HG03139 (cell line): ENCODE data around the gene CENPK.
"Not testable (repeated sequence)": the region's sequence is repeated elsewhere in the genome, so short reads cannot be mapped to it uniquely, and the experiment has no call there.

Experiments used
- ATAC-seq: cut with Tn5 transposase; IDR thresholded peaks from one replicate; pipeline ENCODE4 v1.9.1; 2021; ENCODE audit not compliant: unreplicated experiment

CENPK gene

DNA sequence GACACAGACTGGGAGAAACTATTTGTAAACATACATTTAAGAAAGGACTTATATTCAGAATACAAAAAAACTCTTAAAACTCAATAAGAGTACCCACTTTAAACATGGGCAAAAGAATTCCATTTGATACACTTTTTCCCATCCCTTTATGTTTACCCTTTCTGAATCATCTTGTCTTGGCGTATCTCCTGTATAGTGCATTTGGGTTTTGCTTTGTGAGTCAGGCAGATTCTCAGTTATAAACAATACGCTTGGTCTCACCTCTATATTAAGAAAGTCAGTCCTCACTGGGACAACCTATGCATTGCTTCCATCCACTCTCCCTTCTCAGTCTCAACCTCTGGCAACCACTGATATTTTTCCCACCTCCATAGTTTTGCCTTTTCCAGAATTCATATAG lies 54.0 kb downstream of the CENPK start:
- no peak for ATAC-seq

DNA sequence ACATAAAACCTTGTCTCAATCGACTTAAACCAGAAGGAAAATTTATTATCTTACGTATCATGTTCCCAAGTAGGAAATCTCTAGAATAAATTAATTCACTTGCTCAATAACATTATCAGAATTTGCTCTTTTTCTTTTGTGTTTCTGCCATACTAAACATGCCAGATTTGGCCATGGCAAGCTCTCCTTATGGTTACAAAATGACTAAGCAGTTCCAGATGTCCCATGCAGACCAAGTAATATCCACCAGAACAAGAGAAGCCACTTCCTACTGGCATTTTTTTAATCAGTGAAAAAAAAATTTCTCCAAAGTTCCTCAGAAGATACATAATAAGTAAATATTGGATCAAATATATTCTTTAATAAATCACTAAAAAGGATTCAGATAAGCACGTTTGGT lies 56.0 kb downstream of the CENPK start:
- ATAC-seq, result no peak

DNA sequence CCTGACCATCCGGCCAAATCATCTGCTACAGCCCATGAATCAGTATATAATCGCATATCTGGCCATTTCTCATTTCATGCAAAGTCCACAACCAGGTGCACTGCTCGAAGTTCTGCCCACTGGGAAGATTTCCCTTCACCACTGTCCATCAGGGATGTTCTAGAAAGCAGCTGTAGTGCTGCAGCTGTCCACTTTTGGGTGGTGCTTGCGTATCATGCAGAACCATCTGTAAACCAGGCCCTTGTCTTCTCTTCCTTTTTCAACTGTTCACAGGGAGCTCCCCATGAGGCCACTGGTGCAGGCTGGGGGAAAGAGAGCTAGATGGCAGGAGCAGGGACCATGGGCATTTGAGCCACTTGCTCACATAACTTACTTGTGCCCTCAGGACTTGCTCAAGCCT lies 73.8 kb downstream of the CENPK start:
- no peak for ATAC-seq

DNA sequence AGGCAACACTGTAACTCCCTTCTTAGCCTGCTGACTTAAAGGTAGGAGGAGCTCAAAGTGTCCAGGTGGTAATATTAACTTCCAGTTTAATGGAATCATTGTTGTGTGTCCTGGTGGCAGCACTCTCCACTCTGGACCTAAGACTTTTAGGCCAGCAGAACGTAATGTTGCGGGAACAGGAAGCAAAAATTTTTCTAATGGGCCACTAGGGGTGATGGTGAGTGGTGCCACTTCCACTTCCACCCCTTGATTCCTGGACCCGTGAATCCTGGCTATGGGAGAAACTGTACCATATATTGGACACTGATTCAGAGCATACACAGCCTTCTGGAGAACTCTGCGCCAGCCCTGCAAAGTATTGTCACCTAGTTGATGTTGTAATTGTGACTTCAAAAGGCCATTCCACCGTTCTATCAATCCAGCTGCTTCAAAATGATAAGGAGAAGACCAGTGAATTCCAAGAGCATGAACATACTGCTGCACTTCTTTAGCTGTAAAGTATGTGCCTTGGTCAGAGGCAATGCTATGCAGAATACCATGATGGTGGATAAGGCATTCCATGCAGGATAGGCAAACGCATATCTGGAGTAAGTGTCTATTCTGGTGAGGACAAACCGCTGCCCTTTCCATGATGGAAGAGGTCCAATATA lies 74.8 kb downstream of the CENPK start:
- ATAC-seq, result not testable (repeated sequence)

DNA sequence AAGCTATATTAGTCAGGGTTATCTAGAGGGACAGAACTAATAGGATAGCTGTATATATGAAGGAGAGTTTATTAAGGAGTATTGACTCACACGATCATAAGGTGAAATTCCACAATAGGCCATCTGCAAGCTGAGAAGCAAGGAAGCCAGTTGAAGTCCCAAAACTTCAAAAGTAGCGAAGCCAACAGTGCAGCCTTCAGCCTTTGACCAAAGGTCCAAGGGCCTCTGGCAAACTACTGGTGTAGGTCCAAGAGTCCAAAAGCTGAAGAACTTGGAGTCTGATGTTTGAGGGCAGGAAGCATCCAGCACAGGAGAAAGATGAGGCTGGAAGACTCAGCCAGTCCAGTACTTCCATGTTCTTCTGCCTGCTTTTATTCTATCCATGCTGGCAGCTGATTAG lies 76.2 kb downstream of the CENPK start:
- not testable (repeated sequence) for ATAC-seq

DNA sequence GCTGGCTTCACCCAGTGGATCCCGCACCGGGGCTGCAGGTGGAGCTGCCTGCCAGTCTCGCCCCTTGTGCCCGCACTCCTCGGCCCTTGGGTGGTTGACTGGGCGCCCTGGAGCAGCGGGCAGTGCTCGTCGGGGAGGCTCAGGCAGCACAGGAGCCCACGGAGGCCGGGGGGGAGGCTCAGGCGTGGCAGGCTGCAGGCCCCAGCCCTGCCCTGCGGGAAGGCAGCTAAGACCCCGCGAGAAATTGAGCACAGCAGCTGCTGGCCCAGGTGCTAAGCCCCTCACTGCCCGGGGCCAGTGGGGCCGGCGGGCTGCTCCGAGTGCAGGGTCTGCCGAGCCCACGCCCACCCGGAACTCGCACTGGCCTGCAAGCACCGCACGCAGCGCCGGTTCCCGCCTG lies 77.6 kb downstream of the CENPK start:
- no peak for ATAC-seq

DNA sequence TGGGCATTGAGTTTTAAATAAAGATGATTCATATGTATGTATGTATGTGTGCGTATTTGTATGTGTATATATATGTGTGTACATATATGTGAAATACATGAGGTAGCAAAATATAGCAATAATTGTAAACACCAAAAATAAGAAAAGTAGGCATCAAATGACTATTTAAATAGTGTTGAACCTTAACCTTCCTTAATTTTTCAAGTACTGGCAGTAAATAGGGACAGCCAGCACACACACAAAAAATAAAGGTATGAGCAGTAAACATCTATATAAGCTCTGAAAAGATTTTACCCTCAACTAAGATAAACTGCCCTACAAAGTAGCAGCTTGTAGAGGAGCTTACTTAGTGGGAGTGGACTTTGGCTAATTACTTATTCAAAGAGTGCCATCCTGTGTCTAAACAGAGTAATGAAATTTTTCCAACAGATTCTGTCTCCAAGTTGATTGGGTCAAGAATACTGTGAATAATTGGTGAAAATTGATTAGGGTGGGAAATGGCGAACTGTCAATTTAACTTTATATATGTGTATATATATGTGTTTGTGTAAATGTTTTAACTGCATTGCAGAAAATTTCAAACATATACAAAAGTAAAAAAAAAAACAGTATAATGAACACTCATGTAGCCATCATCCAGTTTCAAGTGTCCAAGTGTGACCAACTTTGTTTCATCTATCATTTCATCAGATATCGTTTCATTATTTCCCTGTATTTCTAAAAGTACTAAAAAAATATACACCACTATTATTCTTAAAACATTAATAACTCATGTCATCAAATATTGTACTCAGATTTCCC lies 79.2 kb downstream of the CENPK start:
- peak; percentile 46 for ATAC-seq

DNA sequence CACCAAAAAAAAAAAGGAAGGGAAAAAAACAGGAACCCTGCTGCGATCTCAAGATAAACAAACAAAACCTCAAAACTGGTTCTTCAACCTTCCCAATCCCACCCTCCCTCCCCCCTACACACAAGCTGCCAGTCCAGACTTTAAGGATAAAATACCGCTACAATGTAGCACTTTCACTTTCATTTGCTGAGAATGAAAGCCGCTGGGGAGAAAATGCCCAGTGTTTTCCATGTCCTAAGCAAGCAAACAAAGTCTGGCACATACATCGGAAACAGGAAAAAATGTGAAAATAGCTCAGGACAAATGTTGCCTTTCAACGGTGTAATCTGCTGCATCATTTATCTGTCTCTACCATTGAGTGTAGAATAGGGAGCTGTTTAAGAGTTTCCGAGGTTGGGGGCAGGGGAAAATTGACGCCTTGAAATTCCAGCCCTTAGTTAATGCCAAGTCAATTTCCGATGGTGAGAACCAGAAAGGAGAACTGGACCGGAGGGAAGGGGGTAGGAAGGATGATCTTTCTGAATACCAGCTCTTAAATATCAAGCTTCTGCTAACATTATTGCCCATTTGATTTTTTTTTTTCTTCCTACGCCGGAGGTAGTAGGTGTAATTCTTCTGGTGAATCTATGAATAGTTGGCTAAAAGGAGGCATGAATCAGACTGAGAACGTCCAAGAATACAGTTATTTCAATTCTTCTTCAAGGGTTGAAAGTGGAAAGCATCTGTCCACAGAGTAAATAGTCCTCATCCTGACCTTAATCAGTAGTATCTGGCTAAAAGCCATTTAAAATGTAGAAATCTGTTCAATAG lies 80.0 kb downstream of the CENPK start:
- no peak for ATAC-seq

DNA sequence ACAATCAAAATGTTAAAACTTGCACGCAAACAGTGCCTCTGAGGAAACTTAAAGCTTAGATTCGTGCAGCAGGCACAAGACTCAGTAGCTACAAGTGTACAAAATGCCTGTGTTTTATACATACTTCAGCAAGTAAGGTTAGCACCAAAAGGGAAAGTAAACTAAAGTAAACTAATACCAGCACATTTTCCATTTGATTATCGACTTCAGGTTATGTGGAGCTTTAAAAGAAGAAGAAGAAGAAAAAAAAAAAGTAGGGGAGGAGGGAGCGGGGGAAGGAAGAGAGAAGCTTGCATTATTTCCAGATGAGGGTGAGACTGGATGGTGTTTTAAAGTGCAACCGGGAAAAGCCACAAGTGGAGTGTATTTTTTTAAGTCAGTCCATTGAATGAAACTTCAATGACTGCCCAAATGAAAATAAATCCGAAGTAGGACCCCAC lies 80.7 kb downstream of the CENPK start:
- no peak for ATAC-seq

DNA sequence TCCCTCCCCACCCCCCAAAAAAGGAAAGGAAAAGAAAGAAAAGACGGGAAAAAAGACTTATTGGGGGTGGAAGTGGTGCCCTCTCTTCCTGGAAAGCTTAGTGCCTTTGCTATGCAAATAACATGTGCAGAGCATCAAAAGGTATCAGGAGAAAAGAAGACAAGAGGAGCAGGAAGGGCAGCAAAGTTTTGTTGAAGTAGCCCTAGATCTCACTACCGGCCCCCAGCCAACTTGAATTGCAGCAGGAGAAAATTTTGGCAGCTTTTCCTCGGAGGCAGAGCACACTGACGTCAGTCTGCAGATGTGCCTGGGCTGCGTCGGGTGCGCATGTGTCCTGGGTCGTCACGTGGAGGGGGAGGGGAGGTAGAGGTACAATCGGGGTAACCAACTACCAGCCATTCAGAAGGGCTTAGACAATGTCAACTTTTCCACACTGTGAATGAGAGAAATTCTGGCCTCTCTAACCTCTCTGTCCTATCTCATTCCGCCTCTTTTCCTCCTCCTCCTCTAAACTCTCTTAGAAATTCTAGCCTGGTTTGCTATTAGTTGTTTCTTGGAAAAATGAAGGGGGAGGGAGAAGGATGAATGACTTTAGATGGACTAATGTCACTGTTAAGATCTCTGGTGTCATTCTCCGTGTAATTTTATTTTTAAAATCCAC lies 81.2 kb downstream of the CENPK start, which contains the start of gene ADAMTS6:
Gene ADAMTS6 (minus strand): TSS at position 286 of the 661 bp plus-strand sequence. CDS start 8,247 bp downstream, outside the sequence.
- peak; percentile 72 for ATAC-seq

DNA sequence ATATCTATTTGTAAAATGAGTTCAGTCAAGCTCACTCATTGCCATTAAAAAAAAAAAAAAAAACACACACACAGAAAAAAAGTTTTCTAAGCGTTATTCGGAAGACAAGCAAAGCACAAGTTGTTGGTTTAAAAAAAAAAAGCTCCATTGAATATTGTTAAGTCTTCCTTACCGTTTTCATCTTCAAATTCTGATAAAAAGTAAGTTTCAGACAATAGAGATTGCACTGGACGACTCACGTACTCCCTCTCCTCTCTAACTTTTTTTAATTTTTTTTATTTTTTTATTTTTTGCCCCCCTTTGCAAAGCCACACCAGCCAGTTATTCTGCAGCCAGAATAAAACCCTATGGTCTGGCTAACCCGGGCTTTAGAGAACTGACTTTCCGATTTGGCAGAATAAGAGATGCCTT lies 81.8 kb downstream of the CENPK start:
- ATAC-seq, result no peak

DNA sequence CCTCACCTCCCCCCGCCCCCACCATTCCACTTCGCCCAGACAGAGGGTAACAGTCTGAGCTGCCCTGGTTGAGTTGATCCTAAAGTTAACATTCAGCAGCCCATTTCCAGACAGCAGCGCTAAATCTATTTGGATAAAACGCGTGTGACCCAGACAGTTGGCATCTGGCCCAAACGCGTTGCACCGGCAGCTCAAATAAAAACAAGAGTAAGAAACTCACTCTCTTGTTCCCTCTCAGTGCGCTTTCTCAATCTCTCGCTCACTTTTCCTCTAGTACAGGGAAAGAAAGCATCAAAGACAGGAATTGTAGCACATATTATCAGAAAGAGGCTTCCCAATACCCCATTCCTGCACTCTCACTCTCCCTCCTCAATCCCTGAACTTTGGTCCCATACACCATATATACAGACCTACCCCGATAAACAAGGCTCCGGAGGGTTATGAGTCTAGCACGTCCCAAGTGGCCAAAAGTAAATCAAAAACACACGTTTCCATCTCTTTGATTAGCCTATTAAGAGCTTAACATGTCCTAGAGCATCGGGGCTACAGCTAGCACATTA lies 82.6 kb downstream of the CENPK start:
- ATAC-seq, result no peak

DNA sequence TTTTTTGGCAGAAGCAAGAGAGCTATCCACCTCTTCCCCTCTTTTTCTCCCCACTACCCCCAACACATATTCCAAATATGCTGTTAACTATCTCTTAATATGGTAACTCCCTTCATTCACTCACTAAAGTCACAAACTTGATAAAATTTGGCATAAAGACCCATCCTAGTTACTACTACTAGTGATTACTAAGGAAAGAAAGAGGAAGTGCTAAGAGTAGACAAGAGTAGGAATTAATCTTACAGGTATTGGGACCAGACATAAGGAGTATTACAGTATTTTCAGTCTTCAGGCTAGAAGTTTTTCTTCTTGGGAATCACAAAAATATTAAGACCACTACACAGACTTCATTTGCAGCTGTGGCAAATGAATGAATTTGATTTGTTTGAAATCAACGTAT lies 83.4 kb downstream of the CENPK start:
- ATAC-seq, result no peak

DNA sequence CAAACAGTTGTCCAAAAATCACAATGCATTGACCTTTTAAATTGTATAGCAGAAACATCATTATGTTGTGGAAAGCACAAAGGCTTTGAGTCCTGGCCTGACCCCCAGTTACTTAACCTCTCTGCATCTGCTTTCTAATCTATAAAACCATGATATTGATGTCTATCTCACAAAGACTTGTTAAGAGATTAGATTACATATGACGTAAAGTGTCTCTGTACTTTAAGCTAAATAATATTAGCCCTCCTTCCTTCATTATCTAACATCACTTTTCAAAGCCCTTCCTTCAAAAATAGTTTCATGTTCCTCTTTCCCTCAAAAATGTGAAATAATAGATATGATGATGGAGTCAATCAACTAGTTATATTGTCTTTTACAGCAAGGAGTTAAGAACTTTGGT lies 84.6 kb downstream of the CENPK start:
- no peak for ATAC-seq

DNA sequence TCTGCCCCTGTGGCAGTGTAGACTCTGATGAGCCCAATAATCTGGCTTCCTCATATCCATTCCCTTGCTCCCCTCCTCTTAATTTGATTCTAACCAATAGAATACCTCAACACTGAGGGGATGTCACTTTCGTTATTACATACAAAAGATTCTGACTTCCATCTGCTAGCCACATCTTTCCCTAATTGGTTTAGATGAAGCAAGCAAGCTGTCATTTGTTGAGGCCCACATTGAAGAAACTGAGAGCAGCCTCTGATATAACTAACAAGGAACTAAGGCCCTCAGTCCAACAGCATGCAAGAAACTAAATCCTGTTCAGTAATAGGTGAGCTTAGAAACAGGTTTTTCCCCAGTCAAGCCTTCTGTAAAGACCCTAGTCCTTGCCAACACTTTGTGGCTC lies 87.1 kb downstream of the CENPK start:
- no peak for ATAC-seq

DNA sequence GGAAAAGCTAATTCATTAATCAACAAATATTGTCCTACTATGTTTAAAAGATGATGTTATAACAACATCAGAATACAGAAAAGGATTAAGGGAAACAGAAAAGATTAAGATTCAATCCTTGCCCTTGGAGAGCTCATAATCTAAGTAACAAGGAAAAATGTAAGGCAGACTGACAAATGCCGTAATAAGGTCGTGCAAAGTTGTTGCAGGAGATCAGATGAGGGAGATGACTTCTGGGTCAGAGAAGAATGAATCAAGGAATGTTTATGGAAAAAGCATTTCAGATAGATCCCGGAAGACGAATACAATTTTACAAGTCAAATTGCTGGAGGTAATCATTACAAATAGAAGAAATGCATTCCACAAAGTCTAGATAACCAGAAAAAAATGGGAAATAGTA lies 87.6 kb downstream of the CENPK start:
- no peak for ATAC-seq

DNA sequence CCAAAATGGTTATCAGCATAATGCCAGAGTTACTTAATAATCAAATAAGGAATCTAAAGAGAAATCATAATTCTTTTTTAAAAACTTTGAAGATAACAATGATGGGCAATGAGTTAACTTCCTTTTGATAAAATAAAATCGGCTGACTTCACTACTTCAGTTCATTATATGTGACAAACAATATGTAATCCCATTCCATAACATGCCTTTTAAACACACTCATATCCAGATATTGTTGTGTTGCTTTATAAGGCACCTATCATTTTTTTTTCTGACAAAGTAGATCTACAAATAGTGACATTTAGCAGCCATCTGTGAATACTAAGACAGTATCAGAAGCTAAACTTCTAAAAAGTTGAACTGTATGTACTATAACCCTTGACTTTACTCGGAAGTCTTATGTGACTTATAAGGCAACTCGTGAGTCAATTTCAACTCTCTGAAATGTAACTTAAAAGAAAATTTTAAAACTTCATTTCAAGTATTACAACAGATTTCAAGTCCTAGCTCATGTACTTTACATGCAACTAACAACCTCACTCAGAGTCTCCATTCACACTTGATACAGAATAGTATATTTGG lies 88.7 kb downstream of the CENPK start:
- ATAC-seq, result no peak

DNA sequence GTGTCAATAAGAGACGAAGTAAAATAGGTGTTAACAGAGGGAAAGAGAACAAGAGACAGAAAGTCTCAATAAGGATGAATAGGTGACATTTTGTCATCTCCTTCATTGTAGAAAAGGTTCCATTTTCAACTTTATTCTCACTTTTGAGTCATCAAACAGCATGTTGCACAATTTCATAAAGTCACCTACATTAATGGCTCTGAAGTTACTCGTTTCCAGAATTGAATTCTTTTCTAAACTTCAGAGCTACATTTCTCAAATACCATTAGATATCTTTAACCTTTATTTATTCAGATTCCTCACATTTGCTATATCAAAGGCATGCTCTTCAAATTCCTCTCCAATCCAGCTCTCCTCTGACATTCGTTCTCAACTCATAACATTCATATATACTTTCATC lies 94.3 kb downstream of the CENPK start:
- ATAC-seq, result no peak
